HUES64 (cell line): Measurements from ENCODE around the gene FBXO46.
"Not testable (repeated sequence)": the region's sequence is repeated elsewhere in the genome, so short reads cannot be mapped to it uniquely, and the experiment has no call there.

Source experiments
- H3K27ac ChIP-seq: 2 replicates; pipeline ENCODE4 v1.7.0; 2013; ENCODE audit warnings: low read depth, low read length, inconsistent platforms
- H3K27me3 ChIP-seq: 2 replicates; pipeline ENCODE4 v1.6.1; 2013; ENCODE audit warnings: mild to moderate bottlenecking, low read length; ENCODE audit not compliant: insufficient read depth
- H3K36me3 ChIP-seq: 2 replicates; pipeline ENCODE4 v1.6.1; 2013; ENCODE audit warnings: mild to moderate bottlenecking, low read length; ENCODE audit not compliant: insufficient read depth
- H3K4me1 ChIP-seq: 2 replicates; pipeline ENCODE4 v1.6.1; 2013; ENCODE audit warnings: mild to moderate bottlenecking, low read length, moderate library complexity; ENCODE audit not compliant: insufficient read depth
- H3K4me3 ChIP-seq: 2 replicates; pipeline ENCODE4 v1.5.1; 2013; ENCODE audit warnings: mild to moderate bottlenecking, low read length, moderate library complexity
- H3K9ac ChIP-seq: 2 replicates; pipeline ENCODE4 v1.6.1; 2013; ENCODE audit warnings: mild to moderate bottlenecking, low read depth, low read length
- H3K9me3 ChIP-seq: 2 replicates; pipeline ENCODE4 v1.6.1; 2013; ENCODE audit warnings: low read depth, low read length; ENCODE audit not compliant: insufficient read depth
- WGBS: fragments of 150-250, 120-280 bp; methylation state at CpG from one replicate; pipeline ENCODE4 v1.1.7; 2013; ENCODE audit warnings: missing lambda C conversion rate; 5-methylcytosine and 5-hydroxymethylcytosine counted together

FBXO46 gene

GRCh38 chr19:45705115-45705514, 25.6 kb downstream of the FBXO46 start:
- Histone ChIP-seq H3K27ac (no peak overlapping the region), H3K9ac (no peak overlapping the region), H3K4me3 (no peak overlapping the region), H3K4me1 (no peaks in the 10 kb centered on the region), H3K27me3 (no peaks in the 10 kb centered on the region), H3K36me3 (peaks cover 34% of the 10 kb centered on the region), H3K9me3 (no peaks in the 10 kb centered on the region)
- WGBS, result 88% methylated on average over 9 of the region's 9 CpGs

GRCh38 chr19:45701676-45702075, 29.0 kb downstream of the FBXO46 start:
- no peak overlapping the region for H3K4me3 ChIP-seq
- H3K27me3 ChIP-seq, result no peaks in the 10 kb centered on the region
- 97% methylated on average over 7 of the region's 7 CpGs for WGBS
- H3K4me1 ChIP-seq, result no peaks in the 10 kb centered on the region
- H3K9ac ChIP-seq, result no peak overlapping the region
- peaks cover 60% of the 10 kb centered on the region for H3K36me3 ChIP-seq
- no peak overlapping the region for H3K27ac ChIP-seq
- no peaks in the 10 kb centered on the region for H3K9me3 ChIP-seq

GRCh38 chr19:45693106-45693788, 37.4 kb downstream of the FBXO46 start:
- Histone ChIP-seq H3K9me3 (no peaks in the 10 kb centered on the region), H3K27ac (peak overlapping the region; percentile 84), H3K36me3 (peaks cover 54% of the 10 kb centered on the region), H3K4me1 (peaks cover 3% of the 10 kb centered on the region; the same call in 1 of the 2 replicates), H3K27me3 (no peaks in the 10 kb centered on the region), H3K9ac (peak overlapping the region; percentile 85), H3K4me3 (peak overlapping the region; percentile 77)
- 6% methylated on average over 15 of the region's 22 CpGs for WGBS

- H3K9me3 ChIP-seq, result no peaks in the 10 kb centered on the region
- peaks cover 54% of the 10 kb centered on the region for H3K36me3 ChIP-seq
- peak within 1 kb of the TSS; percentile 84 for H3K27ac ChIP-seq
- WGBS, result under 1% methylated on average over 70 of the region's 70 CpGs
- H3K4me1 ChIP-seq, result peaks cover 3% of the 10 kb centered on the region; the same call in 1 of the 2 replicates
- H3K9ac ChIP-seq, result peak within 1 kb of the TSS; percentile 91
- peak within 1 kb of the TSS; percentile 77 for H3K4me3 ChIP-seq
- H3K27me3 ChIP-seq, result no peaks in the 10 kb centered on the region
These were observed 38.2 kb downstream of the FBXO46 start, which contains the start of gene QPCTL for GRCh38 chr19:45692187-45693105. Gene QPCTL (plus strand): TSS chr19:45692666. CDS start chr19:45692704, 38 bp downstream.

DNA sequence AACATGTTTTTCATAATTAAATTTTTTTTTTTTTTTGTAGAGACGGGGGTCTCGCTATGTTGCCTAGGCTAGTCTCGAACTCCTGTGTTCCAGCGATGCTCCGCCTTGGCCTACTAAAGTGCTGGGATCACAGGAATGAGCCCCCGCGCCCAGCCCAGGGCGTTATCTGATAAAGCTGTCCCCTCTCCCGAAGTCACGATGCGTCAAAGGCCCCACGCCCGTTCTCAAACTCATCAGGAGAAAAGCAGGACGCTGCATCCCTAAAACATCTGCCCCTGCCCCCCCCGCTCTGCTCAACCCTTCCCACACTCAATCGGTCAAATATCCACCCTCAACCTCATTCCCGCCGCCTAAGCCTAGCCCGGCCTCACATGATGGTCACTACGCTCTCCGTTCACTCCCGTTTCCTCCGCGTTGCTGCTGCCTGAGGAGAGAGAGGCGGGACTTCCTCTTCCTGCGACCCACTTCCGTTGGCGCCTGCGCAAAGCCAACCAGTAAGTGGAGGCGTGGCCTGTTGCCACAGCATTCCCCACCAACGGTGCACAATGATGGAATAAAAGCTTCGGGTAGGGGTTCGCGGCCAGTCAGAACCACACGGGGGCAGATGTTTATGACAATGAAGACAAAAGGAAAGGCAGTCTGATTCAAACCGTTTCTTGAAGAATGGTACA, 39.0 kb downstream of the FBXO46 start, which contains the start of gene SNRPD2:
Gene SNRPD2, minus strand, starts transcription at position 438 of the 671 bp plus-strand sequence. Its CDS starts 65 bp downstream, at position 373.
- Histone ChIP-seq H3K27me3 (no peaks in the 10 kb centered on the region), H3K27ac (peak within 1 kb of the TSS; percentile 84), H3K9ac (peak within 1 kb of the TSS; percentile 91), H3K4me1 (peaks cover 3% of the 10 kb centered on the region; the same call in 1 of the 2 replicates), H3K36me3 (peaks cover 55% of the 10 kb centered on the region), H3K4me3 (peak within 1 kb of the TSS; percentile 77), H3K9me3 (no peaks in the 10 kb centered on the region)
- WGBS, result under 1% methylated on average over 36 of the region's 36 CpGs

- H3K9ac ChIP-seq, result no peak overlapping the region
- 92% methylated on average over 9 of the region's 9 CpGs for WGBS
These were observed 43.1 kb downstream of the FBXO46 start for GRCh38 chr19:45687599-45687998.

DNA sequence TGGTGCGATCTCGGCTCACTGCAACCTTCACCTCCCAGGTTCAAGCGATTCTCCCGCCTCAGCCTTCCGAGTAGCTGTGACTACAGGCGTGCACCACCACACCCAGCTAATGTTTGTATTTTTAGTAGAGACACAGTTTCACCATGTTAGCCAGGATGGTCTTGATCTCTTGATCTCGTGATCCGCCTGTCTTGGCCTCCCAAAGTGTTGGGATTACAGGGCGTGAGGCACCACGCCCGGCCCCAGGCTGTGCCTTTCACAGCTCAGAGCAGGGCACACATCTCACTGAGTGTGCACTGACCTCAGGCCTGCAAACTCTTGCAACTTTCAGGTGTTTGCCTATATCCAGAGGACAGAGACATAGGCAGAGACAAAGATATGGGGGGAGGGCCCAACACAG, 45.7 kb downstream of the FBXO46 start:
- WGBS, result 90% methylated on average over 11 of the region's 11 CpGs

More at GRCh38 chr19:45687599-45687998, 43.1 kb downstream of the FBXO46 start:
- H3K27ac ChIP-seq, result no peak overlapping the region
- H3K9me3 ChIP-seq, result no peaks in the 10 kb centered on the region
- peaks cover 56% of the 10 kb centered on the region for H3K36me3 ChIP-seq
- H3K4me1 ChIP-seq, result peaks cover 3% of the 10 kb centered on the region; the same call in 1 of the 2 replicates
- no peaks in the 10 kb centered on the region for H3K27me3 ChIP-seq
- no peak overlapping the region for H3K4me3 ChIP-seq

DNA sequence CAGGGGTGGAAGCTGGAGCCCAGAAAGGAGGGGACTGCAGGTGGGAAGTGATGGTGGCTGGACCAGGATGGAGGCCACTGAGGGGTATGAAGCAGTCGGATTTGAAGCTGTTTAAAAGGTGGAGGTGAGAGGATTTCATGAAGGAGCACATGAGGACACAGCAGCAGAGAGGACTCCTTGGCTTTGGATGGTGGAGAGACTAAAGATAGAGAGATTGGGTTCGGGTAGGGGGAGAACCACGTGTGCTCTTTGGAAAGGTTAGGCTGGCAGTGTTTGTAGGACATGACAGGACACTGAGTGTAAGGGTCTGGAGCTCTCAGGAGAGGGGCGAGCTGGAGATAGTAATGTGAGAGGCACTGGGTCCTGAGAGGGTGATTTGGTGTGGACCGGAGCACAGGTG, 47.8 kb downstream of the FBXO46 start:
- peaks cover 39% of the 10 kb centered on the region for H3K36me3 ChIP-seq
- WGBS, result 80% methylated on average over 5 of the region's 5 CpGs

More for the DNA sequence above, 45.7 kb downstream of the FBXO46 start:
- H3K9me3 ChIP-seq, H3K9ac ChIP-seq, H3K27ac ChIP-seq, H3K27me3 ChIP-seq, H3K4me3 ChIP-seq, H3K4me1 ChIP-seq: not testable (repeated sequence)
- peaks cover 56% of the 10 kb centered on the region for H3K36me3 ChIP-seq

DNA sequence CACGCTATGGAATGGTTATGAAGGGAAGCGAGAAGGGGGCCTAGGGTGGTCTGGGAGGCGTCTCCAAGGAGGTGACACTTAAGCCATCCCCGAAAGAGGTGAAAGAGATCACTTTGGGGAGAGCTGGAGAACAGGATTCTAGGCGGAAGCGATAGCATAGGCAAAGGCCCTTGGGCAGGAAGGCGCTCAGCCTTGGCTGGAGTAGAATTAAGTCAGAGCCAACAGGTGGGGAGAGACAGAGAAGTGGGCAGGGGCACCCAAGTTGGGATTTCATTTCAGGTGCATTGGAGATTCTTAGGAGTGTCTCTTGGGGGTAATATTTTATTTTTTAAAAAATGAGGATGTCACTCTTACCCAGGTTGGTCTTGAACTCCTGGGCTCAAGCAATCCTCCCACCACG, 48.6 kb downstream of the FBXO46 start:
- Histone ChIP-seq H3K9me3 (no peaks in the 10 kb centered on the region), H3K27me3 (peaks cover 21% of the 10 kb centered on the region), H3K4me1 (no peaks in the 10 kb centered on the region), H3K4me3 (peak overlapping the region; percentile 49; the same call in 1 of the 2 replicates), H3K9ac (no peak overlapping the region), H3K27ac (no peak overlapping the region), H3K36me3 (peaks cover 31% of the 10 kb centered on the region)
- 81% methylated on average over 8 of the region's 8 CpGs for WGBS

More for the DNA sequence above, 47.8 kb downstream of the FBXO46 start:
- Histone ChIP-seq H3K9me3 (no peaks in the 10 kb centered on the region), H3K4me1 (no peaks in the 10 kb centered on the region), H3K9ac (no peak overlapping the region), H3K27ac (no peak overlapping the region), H3K27me3 (peaks cover 16% of the 10 kb centered on the region), H3K4me3 (no peak overlapping the region)

GRCh38 chr19:45681391-45682015, 49.2 kb downstream of the FBXO46 start:
- Histone ChIP-seq H3K27me3 (peaks cover 26% of the 10 kb centered on the region), H3K4me3 (peak overlapping the region; percentile 49), H3K4me1 (no peaks in the 10 kb centered on the region), H3K9me3 (no peaks in the 10 kb centered on the region), H3K9ac (peak overlapping the region; percentile 36; the same call in 1 of the 2 replicates), H3K36me3 (peaks cover 27% of the 10 kb centered on the region), H3K27ac (no peak overlapping the region)
- 10% methylated on average over 51 of the region's 51 CpGs for WGBS
